Measurements from ENCODE around the gene WDR90.

GRCh38 chr16:643050-643368, 6.2 kb upstream of the WDR90 start:
- TF ChIP-seq TAF1 (IDR thresholded peaks at IDR 0.05; ENCODE audit: low read depth) (no peak), EZH2 (IDR thresholded peaks at IDR 0.05; ENCODE audit: borderline replicate concordance, insufficient read depth, low read length, poor library complexity, severe bottlenecking) (no peak), CTCF (IDR thresholded peaks at IDR 0.05; ENCODE audit: poor library complexity, severe bottlenecking) (no peak), EP300 (conservative IDR thresholded peaks at IDR 0.05; ENCODE audit: poor library complexity, severe bottlenecking) (no peak), SMC3 (conservative IDR thresholded peaks at IDR 0.05; ENCODE audit: poor library complexity) (no peak), POLR2AphosphoS5 (IDR thresholded peaks at IDR 0.05) (no peak)

All from neural cell (in vitro differentiated cells).